ENCODE results near the gene HOXC11.
A peak's percentile ranks its signal among the peaks of the same experiment; 100 is the strongest.

Gene HOXC11

GRCh38 chr12:53972722-53973235 lies at the start of gene HOXC11:
HOXC11 (plus strand) TSS chr12:53973126; CDS start chr12:53973242, 116 bp downstream.
- no peak for DNase-seq

DNA sequence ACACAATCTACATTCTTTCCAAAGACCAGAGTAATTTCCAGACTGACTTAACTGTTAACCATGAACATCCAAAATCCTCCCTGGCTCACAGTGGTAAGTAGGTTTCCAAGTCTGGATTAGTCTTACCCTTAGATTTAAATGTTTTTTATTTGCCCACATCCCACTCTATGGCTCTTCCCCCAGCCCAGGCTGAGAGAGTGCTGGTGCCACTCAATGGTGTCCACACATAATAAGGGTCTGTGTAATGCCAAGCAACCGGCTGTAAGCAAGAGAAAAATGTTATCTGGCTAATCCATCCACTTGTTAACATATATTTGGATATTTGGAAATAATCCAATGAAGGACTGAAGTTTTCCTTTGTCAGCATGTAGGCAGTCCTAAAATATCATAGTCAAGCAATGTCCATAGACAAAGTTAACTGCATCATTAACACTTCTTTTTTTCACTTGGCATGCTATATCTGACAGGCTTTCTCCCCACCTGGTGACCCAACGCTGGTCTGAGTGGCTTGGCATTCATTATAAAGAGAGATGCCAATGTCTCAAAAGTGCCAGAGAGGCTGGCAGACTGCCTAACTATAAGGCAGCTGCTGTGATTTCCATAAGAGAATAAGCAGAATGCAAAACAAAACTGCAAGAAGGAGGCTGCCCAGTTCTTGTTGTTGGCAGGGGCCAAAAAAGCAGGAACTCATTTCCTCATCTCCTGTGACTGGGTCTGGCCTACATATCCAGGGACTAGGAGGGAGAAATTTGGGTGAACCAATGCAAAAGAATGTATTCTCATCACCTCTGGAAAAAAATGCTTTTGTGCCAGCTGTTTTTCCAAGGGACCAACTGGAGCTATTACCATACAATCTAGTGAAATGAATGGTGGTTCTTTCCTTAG lies 48.2 kb upstream of the HOXC11 start:
- no peak for DNase-seq

- no peak for DNase-seq
Measured at GRCh38 chr12:53927220-53928029, 45.5 kb upstream of the HOXC11 start.

DNA sequence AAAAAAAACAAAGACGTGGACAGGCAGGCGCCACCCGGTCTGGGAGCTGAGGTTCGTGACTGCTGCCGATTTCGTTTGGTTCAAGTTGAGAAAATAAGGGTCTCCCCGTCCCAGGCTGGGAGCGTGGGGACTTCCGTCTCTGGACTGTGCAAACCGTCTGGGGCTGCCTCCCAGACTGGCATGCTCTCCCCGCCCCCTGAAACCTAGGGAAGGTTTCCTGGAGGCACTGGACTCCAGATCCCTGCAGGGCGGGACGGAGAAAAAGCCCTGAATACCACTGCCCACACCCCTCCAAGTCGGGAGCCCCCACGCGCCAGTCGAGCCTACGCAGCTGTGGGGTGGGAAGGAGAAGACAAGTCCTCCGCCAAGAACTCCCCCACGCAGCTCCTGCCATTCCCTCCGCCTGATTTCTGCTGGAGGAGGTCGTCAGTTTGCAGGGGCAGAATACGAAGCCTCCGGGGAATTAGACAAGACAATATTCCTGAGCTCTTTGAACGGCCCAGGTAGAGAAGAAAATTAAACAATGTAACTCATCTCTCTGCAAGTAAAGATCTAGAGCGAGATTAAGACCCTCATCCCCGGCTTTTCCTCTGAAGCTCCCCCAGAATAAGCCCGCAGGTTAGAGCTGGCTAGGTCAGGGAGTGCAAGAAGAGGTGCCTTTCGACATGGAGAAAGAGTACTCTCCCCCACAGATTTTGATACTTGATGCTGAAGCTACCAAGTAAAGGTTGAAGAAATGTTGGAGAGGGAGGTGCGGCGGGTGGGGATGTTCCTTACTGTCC lies 44.7 kb upstream of the HOXC11 start:
- DNase-seq = no peak

DNA sequence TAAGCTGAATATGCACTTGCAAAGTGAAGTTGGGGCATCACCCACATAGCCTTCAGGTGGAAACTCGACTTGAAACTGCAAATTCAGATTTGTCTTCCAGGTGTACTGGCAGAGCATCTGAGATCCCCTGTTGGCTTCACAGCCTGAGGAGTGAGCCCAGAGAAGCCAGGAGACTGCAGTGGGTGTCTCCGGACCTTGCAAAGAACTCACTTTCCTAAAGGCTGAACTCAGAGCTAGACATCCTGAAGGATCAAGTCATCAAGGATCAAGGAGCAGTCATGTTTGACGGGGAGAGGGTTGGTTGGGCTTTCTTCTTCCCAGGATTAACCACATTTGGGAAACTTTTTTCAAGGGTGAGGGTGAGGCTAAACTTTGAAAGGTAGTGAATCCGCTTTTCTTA lies 43.4 kb upstream of the HOXC11 start:
- DNase-seq = no peak

GRCh38 chr12:53930591-53931255 lies 42.2 kb upstream of the HOXC11 start:
- DNase-seq = no peak

- DNase-seq = no peak
Measured at GRCh38 chr12:53931844-53932581, 40.9 kb upstream of the HOXC11 start.

- no peak for DNase-seq
Measured at GRCh38 chr12:53932915-53933314, 40.0 kb upstream of the HOXC11 start.

DNA sequence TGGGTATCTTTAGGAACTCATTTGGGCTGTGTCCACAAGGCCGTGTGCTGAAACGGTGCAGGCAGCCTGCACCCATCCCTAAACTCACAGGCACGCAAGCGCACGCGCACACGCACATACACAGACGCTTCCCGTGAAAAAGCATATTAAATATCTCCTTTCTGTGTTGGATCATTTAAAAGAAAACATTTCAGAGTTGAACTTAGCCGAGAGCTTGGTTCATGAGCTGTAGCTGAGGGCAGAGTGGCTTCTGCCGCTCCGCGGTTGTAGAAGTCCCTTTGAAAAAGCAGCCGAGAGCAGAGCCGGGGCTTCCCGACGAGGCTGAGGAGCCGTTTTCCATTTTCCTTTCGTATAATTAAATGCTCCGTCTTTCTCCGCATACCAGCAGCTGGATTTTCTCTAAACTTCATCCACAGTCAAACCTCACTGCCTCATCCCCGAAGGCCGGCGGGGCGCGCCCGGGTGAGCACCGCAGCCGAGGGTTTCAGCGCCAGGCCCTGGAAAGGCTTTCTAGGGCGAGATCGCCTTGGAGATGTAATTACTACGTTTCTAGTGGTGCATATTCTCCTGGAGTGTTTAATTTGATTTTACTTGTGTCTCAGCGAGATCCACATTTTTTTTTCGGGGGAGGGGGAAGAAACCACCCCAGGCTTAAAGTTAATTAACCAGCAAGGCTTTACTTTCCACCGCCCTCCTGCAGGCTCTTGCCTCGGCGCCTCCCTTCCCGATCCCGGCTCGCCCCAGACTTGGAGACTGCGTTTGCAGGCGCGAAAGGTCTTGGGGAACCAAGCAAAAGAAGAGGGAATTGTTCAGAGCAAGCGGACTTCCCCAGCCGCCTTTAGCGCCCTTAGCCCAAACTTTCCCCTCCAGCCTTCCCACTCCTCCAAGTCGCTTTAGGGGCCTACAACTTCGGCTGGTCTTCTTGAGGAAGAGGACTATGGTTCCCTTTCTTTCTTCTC lies 37.3 kb upstream of the HOXC11 start:
- no peak for DNase-seq

GRCh38 chr12:53937099-53937498 lies 35.8 kb upstream of the HOXC11 start:
- DNase-seq = no peak

GRCh38 chr12:53937596-53938325 lies 35.2 kb upstream of the HOXC11 start:
- no peak for DNase-seq

DNA sequence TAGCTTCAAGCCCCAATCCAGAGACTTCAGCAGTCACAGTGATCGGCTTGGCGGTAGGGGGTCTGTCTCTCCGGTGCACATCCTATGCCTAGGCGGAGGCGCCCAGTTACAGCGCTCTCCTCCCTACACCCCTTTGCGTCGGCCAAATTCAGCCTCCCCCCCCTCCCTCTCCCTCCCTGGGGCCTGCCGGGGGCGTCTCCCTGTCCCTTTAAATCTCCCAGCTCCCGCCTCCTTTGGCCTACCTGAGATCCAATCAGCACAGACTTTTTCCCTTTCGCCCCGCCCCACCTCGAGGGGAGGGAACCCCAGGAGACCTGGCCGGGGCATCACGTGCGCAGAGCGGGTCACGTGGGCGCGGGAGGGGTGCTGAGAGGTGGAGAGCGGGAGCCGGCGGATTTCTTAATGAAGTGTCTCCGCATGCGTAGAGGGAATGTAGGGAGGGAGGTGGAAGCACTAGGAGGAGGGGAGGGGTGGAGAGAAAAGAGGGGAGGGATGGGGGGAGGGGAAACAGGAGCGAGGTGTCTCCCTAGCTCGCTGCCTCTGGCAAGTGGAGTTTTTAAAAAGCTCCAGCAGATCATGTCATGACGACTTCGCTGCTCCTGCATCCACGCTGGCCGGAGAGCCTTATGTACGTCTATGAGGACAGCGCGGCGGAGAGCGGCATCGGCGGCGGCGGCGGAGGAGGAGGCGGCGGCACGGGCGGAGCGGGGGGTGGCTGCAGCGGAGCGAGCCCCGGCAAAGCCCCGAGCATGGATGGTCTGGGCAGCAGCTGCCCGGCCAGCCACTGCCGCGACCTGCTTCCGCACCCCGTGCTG lies 34.4 kb upstream of the HOXC11 start, which contains the start of gene HOXC13:
Gene HOXC13 (plus strand): TSS at position 506 of the 815 bp plus-strand sequence. CDS start 76 bp downstream, at position 582.
- DNase-seq = peak; percentile 94

GRCh38 chr12:53939141-53940108 lies 33.5 kb upstream of the HOXC11 start:
- no peak for DNase-seq

- no peak for DNase-seq
Measured at GRCh38 chr12:53940443-53941014, 32.4 kb upstream of the HOXC11 start.

DNA sequence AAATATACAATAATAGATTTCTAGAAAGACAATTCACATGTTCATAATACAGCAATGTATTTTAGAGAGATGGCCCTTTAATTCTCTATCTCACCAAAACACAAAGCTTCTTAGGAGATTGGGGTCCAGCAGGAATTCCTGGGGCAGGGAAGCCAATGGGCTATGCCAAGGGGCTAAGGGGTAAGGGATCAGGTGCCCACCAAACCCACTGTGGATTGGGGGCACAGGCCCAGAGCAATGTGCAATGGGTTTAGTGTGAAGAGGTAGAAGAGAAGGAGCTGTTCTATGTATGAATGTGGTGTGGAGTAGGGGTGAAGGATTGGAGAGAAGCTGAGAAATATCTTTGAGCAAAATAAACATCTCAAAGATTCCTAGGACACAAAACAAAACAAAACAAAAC lies 31.7 kb upstream of the HOXC11 start:
- no peak for DNase-seq

DNA sequence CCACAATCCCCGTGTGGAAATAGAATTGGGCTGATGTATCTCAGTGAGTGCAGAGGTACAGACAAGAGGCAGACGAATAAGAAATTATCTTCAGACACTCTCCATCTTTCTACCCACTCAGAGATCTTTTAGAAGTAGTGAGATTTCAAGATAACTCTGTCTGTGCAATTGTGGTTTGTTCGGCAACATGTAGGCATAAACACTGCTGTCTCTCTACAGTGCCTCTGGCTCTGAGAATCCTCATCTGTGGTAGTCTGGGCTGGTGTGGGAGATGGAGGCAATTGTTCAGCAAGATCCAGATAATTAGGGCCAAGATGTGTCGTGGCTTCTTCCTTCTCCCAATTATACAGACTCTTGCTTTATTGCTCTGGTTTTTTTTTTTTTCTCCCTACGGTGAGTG lies 31.2 kb upstream of the HOXC11 start:
- DNase-seq = no peak

GRCh38 chr12:53942467-53942997 lies 30.4 kb upstream of the HOXC11 start:
- DNase-seq = no peak
